HG02884 (cell line): Measurements from ENCODE around the gene NDUFS4.
"Not testable (repeated sequence)": the region's sequence is repeated elsewhere in the genome, so short reads cannot be mapped to it uniquely, and the experiment has no call there.

ENCODE experiments used
- ATAC-seq: cut with Tn5 transposase; IDR thresholded peaks from one replicate; pipeline ENCODE4 v1.9.1; 2021; ENCODE audit warnings: mild to moderate bottlenecking, moderate library complexity; ENCODE audit not compliant: unreplicated experiment

Gene NDUFS4

DNA sequence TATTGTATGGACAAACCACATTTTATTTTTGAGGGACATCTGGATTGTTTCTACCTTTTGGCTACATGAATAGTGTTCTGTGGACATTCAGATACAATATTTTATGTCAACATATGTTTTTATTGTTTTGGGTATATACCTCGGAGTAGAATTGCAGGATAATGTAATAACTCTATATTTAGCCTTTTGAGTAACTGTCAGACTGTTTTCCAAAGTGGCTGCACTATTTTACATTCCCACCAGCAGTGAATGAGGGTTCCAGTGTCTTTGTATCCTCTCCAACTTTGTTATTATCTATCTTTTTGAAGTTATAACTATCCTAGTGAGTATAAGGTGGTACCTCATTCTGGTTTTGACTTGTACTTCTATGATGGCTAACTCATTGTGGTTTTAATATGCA is 11.0 kb downstream of the NDUFS4 start:
- no peak for ATAC-seq

DNA sequence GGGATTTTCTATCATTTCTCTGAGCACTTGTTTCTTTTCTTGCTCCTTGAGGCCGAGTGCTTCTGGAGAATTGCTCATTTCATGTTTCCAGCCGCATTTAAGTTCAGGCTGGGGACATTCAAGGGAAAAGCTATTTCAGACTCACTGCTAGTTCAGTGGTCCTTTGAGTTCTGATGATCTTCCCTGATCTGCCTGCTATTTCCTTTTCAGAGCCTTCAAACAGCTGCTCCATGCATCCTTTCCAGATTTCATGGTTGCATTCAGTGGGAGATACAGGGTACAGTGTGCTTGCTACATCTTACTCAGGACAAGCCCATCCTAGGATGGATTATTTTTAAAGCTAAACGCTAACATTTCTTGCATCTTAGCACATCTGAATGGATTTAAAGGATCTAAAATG is 14.7 kb downstream of the NDUFS4 start:
- ATAC-seq: no peak

DNA sequence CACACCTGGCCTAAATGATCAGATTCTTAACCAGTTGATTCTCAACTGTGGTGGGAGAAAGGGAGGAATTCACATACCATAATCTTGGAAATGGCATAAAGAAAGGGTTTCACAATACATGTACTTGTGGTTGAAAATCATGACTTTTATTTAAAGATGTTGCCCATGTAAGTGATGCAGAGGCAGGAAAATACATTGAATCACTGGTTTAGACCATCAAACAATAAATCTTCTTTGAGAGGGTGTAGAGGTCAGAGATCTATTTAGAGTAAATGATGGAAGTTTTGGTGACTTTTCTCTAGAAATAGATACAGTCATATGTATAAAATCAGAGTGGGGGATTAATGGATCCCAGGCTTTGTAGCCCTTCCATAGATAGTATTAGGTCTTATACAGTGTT is 15.4 kb downstream of the NDUFS4 start:
- ATAC-seq: no peak

DNA sequence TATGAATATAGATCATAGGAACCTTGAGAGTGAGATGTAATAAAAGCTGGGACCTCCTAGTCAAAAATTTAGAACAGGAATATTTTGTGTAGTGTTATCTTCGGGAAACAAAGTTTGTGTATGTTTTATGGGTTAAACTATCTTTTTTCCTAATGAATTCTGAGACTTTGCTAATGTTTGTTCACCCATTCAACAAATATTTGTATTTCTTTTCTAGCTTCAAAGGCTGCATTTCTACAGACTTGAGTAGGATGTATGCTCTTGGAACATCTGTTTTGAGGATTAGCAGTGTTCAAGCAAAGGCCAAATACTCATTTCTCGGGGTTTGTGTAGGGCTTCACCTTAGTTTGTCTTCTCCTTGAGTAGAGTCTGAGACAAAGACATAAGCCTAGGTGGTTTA is 16.2 kb downstream of the NDUFS4 start:
- ATAC-seq: no peak

DNA sequence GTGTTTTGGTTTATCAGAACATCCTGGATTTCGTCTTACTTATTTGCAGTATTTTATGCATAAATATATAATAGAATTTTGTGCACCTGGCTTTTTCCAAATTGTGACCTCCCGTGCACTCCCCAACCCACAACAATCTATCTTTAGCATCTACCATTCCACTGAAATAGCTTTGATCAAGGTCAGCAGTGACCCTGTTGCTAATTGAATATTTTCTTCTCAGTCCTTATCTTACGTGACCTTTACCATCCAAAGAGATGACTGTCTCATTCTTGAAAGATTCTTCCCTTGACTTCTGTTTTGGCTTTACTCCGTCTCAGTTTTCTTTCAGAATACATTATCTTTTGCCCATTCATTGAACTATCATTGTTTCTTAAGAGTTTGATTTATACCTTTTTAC is 18.4 kb downstream of the NDUFS4 start:
- no peak for ATAC-seq

DNA sequence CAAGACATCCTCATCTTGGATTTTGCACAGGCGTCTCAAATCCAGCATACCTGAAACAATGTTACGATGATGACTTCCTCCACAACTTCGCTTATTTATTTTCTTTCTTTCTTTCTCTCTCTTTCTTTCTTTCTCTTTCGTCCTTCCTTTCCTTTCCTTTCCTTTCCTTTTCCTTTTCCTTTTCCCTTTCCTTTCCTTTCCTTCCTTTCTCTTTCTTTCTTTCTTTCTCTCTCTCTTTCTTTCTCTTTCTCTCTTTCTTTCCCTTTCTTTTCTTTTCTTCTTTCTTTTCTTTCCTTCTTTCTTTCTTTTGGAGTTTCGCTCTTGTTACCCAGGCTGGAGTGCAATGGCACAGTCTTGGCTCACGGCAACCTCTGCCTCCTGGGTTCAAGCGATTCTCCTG is 20.1 kb downstream of the NDUFS4 start:
- no peak for ATAC-seq

DNA sequence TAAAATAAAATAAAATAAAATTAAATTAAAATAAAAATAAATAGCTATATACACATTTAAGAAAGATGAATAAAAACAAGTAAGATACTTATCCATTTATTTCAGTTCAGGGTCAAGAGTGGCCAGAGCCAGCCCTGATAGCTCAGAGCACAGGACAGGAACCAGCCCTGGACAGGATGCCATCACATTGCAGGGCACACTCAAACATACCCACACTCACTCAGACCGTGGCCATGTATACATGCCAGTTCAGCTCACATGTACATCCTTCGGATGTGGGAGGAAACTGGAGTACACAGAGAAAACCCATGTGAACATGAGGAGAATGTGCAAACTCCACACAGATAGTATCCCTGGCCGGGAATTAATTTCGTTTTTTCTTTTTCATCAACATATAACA is 21.8 kb downstream of the NDUFS4 start:
- no peak for ATAC-seq

DNA sequence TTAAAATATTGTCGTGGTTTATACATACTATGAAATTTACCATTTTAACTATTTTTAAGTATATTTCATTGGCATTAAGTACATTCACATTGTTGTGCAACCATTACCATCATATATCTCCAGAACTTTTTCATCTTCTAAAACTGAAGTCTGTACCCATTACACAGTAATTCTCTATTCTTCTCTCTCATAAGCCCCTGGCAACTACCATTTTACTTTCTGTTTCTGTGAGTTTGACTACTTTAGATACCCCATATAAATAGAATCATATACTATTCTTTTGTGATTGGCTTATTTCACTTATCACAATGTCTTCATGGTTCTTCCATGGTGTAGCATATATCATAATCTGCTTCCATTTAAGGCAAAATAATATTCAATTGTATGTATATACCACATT is 30.3 kb downstream of the NDUFS4 start:
- ATAC-seq: peak; percentile 68

DNA sequence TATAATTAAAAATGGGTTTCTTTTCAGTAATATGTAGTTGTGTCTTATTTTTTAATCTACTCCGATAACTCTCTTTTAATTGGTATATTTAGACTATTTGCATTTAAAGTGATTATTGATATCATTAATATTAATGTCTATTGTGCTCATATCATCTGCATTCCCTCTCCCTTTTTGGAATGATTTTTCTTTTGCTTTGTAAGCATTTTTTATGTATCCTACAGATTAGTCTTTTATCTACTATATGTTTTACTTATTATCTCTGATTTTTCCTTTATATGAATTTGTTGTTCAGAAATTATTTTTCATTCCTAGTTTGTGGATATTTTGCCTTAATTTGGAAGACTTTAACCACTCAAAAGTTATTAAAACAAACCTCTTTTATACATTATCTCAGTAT is 34.0 kb downstream of the NDUFS4 start:
- ATAC-seq: no peak

DNA sequence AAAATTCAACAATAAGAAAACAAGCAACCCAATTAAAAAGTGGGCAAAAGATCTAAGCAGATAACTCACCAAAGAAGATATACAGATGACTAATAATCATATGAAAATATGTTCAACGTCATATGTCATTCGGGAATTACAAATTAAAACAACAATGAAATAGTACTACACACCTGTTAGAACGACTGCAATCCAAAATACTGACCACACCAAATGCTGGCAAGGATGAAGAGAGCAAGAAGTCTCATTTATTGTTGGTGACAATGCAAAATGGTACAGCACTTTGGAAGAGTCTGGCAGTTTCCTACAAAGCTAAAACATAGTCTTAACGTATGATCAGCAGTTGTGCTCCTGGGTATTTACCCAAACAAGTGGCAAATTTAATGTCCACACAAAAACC is 37.5 kb downstream of the NDUFS4 start:
- ATAC-seq: no peak

DNA sequence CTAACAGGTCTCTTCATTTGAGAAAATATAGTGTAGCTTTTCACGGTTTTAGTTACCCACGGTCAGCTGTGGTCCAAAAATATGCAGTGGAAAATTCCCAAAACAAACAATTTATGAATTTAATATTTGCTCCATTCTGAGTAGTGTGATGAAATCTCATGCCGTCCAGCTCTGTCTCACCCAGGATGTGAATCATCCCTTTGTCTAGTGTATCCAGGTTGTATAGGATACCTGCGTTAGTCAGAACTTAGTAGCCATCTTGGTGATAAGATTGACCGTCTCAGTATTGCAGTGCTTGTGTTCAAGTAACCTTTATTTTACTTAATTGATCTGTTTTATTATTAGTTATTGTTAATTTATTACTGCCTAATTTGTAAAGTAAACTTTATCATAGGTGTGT is 41.1 kb downstream of the NDUFS4 start:
- no peak for ATAC-seq

DNA sequence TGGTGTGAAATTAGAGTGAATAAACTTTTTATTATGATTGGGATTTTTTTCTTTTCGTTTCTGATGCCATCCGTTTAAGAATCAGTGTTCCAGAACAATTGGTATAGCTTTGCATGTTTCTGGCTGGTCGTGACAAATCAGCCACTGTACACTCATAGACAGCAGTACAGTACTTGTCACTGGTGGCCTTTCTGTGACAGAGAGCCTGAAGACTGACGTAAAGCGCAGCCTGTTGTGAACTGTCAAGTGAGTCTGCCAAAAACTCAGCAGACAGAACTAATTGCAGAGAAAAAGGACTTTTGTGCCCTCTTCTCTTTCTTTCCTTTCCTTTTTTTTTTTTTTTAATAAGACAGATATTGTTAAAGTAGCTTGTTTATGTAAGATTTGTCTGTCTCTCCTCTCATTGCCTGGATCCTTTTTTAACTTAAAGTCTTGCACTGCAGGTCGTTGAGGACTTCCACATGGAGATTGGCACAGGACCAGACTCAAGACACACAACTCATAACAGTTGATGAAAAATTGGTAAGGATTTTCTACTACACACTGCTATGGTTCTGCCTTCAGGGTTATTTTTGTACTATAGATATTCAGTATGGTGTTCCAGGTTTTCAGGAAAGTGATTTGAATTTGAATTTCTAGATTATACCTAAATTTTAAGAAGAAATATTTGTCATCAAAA is 42.7 kb downstream of the NDUFS4 start:
- ATAC-seq: no peak

DNA sequence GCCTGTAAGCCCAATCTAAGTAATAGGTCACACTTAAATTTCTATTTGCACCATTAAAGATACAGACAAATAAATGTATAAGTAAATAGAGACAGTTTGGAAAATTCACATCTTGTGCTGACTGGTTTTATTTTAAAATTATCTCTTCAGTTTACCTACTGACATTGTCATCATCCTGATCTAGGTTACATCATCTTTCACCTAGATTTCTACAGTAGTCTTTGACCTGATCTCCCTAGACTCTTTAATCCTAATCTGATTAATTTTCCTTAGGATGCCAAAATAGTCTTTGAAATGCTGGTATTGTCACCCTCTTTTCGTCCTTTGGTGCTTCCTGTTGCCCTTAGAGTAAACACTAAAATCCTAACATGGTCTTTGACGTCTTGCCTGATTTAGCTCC is 43.9 kb downstream of the NDUFS4 start:
- no peak for ATAC-seq

DNA sequence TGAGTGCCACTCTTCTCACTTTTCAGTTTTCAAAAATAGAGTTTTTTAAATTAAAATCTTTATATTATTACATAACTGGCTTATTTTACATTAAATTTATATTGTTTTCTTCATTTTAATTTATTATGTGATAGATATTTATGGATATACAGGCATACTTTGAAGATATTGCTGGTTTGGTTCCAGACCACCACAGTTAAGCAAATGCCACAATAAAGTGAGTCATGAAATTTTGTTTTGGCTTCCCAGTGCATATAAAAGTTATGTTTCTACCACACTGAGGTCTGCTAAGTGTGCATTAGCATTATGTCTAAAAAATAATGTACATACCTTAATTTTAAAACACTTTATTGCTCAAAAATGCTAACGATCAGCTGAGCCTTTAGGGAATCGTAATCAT is 47.4 kb downstream of the NDUFS4 start:
- ATAC-seq: no peak

DNA sequence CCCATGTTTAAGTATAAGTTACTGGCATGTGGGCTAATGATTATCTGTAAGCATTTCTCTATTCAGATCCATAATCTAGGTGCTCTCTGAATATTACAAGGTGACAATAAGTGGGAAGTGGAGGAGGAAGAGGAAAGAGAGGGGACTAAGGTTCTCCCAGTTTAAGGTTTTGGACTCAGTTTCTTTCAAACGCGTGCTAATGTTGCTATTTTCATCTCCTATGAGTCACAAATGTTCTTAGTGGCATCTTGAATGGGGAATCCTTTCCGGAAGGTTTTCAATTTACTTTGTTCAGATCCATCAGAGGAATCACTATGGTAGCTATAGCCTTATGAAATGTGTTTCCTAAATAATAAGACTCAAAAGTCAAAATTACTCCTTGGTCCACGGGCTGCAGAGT is 48.5 kb downstream of the NDUFS4 start:
- not testable (repeated sequence) for ATAC-seq

DNA sequence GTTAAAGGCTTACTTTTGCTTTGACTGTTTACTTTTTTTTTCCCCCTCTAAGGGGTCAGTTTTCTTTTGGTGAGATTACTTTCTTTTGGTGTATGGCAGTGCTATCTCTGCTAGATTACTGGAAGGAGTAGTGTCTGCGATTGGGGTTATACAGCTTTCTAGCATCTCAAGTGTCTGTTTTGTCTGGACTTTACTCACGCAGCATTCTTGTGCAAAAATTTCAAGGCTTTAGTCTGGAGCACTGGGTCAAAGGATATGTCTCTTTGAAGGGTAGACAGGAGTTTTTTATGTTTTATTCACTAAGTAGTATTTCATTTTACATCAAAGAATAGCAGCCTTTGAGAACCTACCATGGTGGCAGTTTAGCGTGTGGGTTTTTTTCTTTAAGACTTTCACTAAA is 52.6 kb downstream of the NDUFS4 start:
- ATAC-seq: no peak

DNA sequence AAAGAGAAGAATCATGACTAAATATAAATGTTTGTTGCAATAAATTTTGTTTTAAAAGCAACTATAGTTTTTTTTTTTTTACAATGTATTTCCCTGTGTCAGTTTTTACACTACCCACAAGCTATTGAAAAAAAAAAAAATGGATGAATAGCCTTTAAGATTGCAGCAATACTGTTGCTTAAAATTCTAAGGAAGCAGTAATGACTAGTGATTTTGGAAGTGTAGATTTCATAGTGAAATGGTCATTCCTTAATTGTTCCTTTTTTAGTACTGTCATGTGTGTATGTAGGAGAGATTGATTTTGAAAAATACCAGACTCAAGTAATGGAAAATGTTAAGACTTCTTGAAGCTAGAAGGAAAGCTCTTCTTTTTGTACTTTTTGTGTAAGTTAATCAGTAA is 53.1 kb downstream of the NDUFS4 start:
- no peak for ATAC-seq

DNA sequence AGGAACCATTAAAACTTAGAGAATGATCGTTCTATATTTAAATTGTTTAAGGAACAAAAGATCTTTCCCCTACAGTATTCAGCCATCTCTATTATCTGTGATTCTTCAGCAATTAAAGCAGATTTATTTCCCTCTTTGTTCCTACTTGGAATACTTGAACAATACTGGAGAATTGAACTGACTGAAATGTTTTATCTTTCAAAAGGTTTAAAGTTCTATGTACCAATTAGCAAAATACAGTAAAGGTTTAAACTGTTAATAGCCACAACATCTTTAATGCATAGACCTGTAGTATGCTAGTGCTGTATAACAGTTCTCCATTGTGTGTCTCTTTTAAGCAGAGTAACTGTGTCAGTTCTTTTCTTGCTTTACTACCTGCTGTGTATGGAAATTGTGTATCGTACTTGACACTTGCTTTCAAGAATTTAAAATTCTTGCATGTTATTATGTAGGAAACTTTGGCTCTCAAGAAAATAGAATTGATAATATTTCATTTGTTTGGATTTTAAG is 54.0 kb downstream of the NDUFS4 start:
- ATAC-seq: no peak

DNA sequence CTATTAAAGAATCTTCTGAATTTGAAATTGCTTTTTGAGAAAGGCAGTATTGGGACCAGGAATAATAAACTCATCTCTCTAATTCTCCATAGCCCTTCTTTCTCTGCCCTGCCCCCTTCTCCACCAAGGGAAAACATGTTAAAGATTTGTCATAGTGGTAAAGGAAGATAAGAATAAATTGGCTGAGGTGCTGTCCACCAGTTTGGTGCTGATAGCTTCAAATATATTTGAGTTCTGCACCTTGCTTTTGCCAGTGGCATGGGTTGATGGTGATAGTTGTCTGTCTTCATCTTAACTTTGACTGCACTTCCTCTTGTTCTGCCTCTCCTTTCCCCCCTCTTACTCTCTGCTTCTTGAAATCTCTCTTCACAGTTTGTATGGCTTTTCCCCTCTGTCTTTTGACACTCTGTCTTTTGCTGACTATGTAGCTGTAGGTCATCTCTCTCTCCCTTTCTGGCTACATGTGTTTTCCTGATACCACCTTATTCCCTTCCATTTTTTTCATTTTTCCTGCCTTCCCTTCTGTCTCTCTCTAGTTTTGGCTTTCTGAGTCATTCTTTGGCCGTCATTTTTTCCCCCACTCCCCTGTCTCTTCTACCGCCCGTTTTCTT is 56.6 kb downstream of the NDUFS4 start:
- ATAC-seq: no peak

DNA sequence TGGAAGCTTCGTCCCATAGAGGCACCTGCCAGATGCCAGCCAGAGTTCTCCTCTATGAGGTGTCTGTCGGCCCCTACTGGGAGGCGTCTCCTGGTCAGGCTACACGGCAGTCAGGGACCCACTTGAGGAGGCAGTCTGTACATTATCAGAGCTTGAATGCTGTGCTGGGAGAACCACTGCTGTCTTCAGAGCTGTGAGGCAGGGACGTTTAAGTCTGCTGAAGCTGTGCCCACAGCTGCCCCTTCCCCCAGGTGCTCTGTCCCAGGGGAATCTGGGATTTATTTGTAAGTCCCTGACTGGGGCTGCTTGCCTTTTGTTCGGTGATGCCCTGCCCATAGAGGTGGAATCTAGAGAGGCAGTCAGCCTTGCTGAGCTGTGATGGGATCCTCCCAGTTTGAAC is 70.8 kb downstream of the NDUFS4 start:
- ATAC-seq: no peak

DNA sequence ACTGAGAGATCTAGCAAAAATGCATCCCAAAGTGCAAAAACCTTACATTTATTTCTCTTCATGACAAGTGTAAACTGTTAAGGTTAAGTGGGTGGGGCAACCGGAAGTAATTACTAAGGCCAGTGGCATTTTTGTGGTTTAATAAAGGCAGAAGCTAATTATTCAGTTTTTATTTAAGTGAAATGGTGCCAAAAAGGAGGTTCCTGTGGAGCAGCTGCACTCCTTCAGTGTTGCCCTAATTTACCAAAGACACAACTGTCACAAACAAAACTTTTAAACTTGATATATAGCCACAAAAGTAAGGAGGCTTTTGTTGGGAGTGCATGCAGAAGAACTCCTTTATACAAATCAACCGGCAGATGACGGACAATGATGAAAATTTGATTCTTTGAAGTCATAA is 81.6 kb downstream of the NDUFS4 start:
- ATAC-seq: no peak

DNA sequence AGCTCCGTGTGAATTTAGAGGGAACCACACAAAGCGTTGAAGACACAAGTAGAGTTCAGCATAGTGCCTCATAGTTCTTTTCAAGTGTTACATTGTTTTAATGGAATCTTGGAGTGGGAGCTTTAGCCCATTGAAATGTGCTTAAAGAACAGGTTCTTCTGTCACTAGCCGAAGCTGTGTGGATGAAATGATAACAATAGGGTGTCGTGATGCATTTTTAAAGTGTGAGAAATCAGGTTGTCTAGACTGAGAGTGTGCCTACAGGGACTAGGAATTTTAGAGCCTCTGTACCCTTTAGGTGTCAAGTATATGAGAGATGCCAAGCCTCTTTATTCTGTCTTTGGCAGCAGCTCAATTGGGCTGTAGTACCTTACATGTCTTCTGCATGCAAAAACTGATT is 83.0 kb downstream of the NDUFS4 start:
- no peak for ATAC-seq

DNA sequence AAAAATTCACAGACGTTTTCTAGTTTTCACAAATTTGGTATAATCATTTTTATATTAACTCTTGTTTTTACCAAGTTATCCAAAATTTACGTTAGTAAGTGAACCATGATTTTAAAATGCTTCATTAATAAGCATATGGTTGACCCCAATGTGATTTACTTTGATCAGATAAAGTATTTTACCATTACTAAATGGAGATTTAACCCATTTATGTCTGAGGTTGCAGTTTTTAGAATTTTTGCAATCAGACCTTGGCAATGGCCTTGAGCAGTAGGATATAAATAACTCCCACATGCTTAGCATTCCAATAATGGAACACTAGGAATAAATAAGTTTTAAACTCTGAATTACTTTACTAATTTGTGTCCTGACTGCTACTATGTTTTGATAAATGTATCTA is 84.6 kb downstream of the NDUFS4 start:
- no peak for ATAC-seq
